Stimulated activated CD4-positive, alpha-beta T cell treated with anti-CD3 and anti-CD28 coated beads, Interleukin-4, amount 100 ng/mL, for 1 hour (primary cell): ENCODE data around the gene ARL15.

Experiments used
- DNase-seq: peaks from one replicate; pipeline ENCODE4 v3.0.0-alpha.2; 2020

Gene ARL15

DNA sequence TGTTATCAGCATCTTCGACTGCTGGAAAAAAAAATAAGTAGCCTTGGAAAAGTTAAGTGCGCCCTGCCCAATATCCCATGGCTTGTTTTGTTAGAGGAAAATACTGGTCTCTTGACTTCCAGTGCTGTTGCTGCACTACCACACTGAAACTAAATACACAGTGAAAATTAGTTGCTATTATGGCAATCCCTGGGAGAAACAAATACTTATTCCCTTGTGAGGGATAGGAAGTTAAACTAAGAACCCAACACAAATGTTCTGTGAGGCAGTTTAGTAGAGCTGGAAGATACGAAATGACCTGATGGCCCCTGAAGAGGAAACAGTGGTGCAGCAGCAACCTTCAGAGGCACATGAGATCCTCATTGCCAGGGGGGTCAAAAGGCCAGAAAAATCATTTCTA is 164.0 kb downstream of the ARL15 start:
- no peak for DNase-seq

GRCh38 chr5:54140247-54140840 is 170.0 kb downstream of the ARL15 start:
- no peak for DNase-seq

GRCh38 chr5:54136516-54137440 is 173.6 kb downstream of the ARL15 start:
- no peak for DNase-seq

DNA sequence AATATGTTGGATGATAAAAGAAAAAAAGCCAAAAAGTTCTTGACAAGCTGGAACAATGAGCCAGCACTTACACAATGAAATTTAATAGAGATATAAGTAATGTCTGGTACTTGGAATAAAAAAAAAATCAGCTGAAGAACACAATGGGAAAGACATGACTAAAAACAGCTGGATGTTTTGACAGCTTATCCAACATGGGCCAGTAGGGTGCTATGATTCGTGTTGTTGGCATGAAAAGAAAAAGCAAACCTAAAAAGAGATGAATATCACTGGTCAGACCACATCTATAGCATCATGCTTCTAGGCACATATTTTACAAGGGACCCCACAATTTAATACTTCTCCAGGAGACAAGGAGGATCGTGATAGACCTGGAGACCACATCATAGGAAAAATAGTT is 175.3 kb downstream of the ARL15 start:
- DNase-seq = no peak

DNA sequence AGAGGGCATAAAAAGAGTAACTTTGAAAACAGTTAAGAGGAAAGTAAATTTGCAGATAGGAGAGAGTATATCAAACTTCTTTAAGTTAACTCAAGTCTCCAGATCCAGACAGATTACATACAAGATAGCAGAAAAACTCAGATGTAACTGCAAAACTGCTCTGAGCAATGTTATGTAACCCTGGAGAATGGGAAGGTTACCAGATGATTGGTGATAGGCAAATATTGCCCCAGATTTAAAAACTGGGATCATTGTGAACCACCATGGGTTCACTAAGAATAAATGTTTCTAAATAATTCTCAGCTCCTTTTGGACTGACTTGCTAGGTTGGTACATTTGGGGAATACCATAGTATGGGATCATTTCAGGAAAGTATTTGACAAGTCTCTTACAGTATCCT is 176.5 kb downstream of the ARL15 start:
- DNase-seq = no peak

- DNase-seq = no peak
Observed at GRCh38 chr5:54120473-54120872, 189.9 kb downstream of the ARL15 start.

DNA sequence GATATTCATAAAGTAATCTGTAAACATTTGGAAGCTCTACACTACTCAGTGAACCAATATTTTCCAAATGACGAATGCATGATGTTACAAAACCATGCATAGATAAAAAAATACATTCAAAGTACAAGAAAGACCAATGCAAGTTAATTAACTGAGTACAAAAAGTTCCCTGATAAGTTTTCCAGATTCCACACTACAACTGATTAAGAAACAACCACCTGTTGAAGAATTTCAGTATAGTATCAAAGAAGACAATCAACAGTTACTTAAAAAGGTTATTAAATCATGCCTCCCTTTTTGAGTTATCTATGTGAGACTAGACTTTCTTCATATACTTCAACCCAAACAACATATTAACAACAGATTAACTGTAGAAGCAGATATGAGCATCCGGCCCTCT is 192.4 kb downstream of the ARL15 start:
- no peak for DNase-seq

GRCh38 chr5:54115735-54116403 is 194.5 kb downstream of the ARL15 start:
- DNase-seq = no peak

GRCh38 chr5:54113060-54113459 is 197.3 kb downstream of the ARL15 start:
- no peak for DNase-seq

GRCh38 chr5:54109626-54110330 is 200.6 kb downstream of the ARL15 start:
- no peak for DNase-seq

- DNase-seq = no peak
Observed at GRCh38 chr5:54108136-54108535, 202.2 kb downstream of the ARL15 start.

DNA sequence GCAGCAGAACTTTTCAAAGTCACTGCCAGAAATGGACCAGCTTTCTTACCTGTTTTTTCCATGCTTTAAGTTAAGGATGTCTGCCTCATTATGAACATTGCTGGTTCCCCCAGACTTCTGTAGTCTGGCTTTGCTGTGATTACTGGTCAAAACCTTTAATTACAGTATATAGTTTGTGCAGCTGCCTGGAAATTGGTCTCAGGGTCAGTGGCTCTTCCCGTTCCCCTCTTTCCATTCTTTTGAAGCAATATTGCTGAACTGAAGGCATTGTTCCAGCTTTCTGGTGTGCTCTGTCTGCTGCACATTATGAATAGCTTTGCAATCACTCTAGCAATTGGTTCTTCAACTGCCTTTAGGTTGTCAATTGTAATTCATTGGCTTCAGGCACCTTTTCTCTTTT is 206.5 kb downstream of the ARL15 start:
- no peak for DNase-seq

- no peak for DNase-seq
Observed at GRCh38 chr5:54098267-54098666, 212.1 kb downstream of the ARL15 start.

DNA sequence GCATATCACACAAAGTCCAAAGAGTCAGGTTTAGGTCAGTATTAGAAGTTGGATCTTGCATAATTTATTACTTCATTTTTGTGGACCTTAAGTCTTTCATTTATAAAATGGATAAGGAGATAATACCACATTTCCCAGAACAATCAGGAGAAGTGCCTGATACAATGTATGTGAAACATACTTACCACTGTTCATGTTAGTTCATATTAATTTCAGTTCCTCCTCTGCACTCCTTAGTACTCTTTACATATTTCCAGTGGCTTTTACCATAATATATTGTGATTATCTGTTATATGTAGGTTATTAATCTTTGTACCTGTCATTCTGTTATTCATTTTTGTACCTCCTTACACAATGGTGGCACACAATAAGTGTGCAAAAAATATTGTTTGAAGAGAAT is 214.4 kb downstream of the ARL15 start:
- no peak for DNase-seq

- DNase-seq = no peak
Observed at GRCh38 chr5:54094706-54095105, 215.7 kb downstream of the ARL15 start.

DNA sequence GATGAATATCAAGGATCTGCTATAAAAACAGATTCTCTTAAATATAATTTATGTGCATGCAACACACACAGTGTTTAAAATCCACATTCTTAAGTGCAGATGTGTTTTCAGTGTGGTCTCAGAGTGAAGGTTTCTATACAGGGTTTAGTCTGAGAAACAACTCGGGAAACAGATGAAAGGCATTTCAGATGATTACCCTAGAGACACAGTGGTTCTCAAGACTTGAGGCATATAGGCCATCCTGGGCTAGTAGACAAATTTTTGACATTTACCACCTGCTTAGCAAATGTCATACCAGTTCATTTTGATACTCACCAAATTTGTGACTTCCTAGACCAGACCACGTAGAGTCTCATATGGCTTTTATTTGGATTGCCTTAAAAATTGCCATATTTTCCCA is 216.5 kb downstream of the ARL15 start:
- DNase-seq = no peak

- no peak for DNase-seq
Observed at GRCh38 chr5:54093081-54093492, 217.3 kb downstream of the ARL15 start.

DNA sequence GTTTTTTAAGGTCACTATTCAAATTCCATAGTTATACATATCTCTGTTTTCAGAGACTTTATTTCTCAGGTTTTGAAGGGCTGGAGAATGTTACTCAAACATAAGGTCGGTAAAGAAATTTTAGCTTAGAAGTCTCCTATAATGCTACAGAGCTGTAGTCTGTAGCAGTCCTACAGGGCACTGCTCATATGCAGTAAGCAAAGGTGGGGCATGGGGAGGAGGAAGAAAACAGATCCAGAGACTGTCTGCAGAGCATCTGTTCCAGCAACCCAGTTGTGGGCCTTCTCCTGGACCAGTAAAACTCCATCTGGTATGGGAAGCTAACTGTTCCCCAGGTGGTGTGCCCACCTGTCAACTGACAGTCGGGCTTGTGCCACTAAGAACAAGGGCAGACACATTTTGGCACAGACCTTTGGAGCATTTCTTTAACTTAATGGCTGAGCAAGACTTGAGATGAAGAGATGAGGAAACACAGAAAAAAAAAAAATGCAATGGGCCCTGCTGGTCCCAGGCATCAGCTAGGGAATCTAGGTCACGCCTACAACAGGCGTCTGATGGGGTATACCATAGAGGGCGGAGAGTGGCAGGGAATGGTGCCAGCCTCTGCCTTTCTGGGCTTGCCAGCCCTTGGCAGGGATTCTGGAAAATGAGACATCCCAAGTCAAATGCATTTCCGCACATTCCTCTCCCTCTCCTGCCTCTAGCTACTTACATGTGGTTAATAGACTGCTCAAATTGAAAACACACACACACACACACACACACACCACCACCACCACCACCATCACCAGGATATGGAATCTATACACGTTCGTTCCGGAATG is 218.9 kb downstream of the ARL15 start:
- DNase-seq = no peak

GRCh38 chr5:54090495-54091120 is 219.8 kb downstream of the ARL15 start:
- DNase-seq = no peak

DNA sequence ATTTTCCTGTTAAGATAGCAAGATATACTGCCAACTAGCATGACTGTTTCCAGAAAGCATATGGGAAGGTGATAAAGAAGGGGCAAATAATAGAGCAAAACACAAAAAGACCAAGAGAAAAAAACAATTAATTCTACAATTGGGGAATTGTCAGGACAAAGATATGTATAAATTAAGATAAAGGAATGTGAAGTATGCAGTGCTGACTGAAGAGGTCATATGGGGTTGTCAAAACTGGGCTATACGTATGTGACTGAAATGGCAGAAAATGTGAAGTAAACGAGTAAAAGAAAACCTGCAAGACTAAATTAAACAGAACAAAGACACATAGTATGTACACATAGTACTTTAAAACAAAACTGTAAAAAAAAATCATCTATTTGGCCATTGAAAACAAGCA is 222.3 kb downstream of the ARL15 start:
- DNase-seq = no peak

DNA sequence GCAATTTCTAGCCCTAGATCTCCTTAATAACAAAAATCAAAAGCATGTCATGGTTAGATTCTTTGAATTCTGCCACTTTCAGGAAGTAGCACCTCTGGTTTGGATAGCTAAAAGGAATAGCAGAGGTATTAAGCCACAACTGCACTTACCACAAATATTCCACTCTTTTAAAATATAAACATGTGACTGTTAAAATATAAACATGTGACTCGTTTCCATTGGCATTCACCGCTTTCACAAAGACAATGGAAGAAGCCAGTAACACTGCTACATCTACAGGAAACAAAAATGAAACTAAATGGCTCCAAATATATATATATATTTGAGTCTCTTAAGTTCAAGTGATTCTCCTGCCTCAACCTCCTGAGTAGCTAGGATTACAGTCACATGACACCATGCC is 222.9 kb downstream of the ARL15 start:
- no peak for DNase-seq

- no peak for DNase-seq
Observed at GRCh38 chr5:54086191-54086590, 224.2 kb downstream of the ARL15 start.
